HPDE6-E6E7 (cell line): ENCODE measurements around the gene PERM1.
"Not testable (repeated sequence)": the region's sequence is repeated elsewhere in the genome, so short reads cannot be mapped to it uniquely, and the experiment has no call there.

Source experiments
- DNase-seq: peaks from one replicate; pipeline ENCODE4 v3.0.0; 2011; ENCODE audit warnings: missing footprints; ENCODE audit errors: extremely low spot score

PERM1 gene

DNA sequence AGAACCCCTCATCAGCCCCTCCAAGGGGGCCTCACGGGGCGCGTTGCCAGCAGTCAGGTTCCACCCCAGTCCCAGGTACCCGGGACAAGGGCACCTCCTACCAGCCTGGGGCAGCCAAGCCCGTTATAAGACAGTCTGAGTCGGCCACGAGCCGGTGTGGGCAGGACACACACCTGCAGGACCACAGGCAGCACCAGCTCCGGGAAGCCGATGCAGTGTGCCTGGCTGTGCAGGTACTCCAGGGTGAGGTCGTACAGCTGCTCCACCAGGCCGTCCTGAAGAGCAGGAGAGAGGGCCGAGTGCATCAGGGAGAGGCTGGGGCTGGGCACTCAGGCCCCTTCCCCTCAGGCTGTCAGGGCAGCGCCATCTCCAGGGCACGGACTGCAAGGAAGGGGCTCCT is 33.9 kb downstream of the PERM1 start:
- no peak for DNase-seq

DNA sequence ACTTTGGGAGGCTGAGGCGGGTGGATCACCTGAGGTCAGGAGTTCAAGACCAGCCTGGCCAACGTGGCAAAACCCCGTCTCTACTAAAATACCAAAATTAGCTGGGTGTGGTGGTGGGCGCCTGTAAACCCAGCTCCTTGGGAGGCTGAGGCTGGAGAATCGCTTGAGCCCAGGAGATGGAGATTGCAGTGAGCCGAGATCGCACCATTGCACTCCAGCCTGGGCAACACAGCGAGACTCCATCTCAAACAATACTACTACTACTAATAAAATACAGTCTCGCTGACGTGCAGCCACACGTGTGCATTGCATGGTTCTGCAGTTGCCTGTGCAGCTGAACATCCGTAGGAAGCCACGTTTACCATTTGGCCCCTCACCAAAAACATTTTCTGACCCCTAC is 35.1 kb downstream of the PERM1 start:
- DNase-seq, result not testable (repeated sequence)

DNA sequence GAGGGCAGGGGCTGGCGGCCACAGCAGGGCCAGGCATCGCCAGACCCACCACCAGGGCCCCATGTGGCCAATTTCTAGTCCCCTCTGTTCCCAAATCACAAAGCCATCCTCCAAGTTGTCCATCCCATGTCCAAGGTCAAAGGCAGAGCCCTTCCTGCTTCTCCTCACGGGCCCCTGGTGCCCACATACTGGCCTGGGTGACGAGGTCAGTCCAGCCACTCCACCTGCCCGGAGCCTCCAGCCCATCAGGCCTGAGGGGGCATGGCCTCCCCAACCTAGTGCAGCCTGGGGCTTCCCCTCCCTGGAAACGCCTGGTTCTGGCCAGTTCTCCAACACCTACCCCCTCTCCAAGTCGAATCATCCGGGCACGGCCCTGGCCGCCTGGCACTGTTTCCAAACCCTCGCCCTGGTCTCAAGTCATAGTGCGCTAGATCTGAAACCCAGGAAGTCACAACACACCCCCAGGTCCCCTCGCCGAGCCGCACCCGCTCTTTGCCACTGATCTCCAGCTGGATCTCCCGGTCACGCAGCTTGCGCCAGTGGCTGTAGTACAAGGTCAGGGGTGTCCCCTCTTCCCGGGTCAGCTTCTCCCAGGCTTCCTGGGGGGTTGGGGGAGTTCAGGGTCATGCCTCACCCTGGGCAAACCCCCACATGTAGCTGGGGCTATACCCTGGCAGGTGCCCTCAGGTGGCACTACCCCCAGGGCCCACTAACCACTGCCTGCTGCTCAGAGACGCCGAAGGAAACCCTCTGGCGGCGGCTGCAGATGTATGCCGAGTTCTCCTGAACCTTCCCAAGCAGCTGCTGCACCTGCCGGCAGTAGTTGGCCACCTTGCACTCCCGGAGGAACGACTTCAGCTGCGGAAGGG is 36.0 kb downstream of the PERM1 start:
- DNase-seq, result no peak

DNA sequence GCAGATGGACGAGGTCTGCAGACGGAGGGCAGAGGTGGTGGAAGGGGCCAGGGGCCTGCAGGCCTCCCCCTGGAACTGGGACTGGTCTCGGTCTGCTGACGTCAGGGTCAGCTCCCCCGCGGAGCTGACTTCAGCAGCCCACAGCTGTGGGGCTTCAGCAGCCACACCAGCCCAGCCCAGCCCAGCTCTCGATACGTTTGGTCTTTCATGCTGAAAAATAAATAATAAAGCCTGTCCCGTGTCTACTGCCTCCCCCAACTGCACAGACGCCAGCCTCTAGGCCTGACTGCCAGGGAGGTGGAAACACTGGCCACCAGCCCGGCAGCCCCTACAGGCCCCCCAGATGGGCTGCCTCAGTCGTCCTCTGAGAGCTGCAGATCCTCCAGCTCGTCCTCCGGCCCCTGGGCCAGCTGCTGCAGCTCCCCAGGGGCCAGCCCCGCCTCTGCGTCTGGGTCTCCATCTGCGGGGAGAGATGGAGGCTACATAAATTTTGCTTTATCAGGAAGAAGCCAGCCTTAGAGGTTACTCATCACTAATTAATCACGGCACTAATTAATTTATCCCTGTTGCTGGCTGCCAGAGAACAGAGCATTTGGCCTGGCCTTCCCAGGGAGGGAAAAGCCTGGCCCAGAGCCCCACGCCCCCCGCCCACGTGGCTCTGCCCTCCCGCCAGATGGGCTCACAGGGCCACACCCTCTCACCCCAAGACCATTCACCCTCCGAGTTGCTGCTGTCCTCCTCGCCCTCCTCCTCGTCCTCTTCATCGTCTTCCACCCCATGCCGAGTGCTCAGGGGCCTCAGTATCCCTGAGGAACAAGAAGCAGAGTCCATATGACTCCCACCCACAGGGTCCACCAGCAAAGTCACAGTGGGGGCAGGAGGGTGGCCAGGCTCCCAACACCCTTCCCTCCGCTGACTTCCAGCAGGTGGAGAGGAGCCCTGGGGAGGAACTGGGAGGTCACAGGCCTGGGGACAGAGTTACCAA is 37.3 kb downstream of the PERM1 start:
- no peak for DNase-seq

DNA sequence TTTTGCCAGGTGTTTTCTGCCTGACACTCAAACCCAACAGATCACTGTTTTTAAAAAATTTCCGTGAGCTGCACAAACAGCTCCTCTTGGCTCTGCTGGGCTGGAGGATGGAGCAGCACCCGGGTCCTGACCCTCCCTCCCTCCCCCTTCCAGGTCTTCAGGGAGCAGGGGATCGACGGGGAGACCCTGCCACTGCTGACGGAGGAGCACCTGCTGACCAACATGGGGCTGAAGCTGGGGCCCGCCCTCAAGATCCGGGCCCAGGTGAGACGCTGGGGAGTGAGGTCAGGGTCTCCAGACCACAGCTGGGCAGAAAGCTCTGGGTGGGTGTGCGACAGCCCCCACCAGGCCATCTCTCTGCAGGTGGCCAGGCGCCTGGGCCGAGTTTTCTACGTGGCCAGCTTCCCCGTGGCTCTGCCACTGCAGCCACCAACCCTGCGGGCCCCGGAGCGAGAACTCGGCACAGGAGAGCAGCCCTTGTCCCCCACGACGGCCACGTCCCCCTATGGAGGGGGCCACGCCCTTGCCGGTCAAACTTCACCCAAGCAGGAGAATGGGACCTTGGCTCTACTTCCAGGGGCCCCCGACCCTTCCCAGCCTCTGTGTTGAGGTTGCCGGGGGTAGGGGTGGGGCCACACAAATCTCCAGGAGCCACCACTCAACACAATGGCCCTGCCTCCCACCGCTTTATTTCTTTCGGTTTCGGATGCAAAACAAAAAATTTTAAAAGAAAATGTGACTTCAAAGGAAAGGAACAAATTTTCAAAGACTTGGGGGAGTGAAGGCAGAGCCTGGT is 38.1 kb downstream of the PERM1 start:
- DNase-seq, result no peak

DNA sequence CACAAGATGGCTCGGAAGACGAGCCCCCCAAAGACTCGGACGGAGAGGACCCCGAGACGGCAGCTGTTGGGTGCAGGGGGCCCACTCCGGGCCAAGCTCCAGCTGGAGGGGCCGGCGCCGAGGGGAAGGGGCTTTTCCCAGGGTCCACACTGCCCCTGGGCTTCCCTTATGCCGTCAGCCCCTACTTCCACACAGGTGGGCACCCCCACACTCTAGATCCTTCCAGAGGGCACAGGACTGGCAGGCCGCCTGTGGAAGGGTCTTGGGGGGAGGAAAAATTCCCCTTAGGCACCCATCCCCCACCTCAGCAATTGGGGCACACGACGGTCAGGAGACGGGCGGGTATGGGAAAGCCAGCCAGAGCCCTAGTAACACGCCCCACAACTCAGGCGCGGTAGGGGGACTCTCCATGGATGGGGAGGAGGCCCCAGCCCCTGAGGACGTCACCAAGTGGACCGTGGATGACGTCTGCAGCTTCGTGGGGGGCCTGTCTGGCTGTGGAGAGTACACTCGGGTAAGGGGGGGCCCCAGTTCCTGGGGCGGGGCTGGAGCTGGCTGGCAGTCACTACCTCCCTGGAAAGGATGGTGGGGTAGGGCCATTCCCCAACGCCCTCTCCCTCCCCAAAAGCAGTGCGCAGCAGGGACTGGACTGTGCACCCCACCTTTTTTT is 38.9 kb downstream of the PERM1 start:
- no peak for DNase-seq

DNA sequence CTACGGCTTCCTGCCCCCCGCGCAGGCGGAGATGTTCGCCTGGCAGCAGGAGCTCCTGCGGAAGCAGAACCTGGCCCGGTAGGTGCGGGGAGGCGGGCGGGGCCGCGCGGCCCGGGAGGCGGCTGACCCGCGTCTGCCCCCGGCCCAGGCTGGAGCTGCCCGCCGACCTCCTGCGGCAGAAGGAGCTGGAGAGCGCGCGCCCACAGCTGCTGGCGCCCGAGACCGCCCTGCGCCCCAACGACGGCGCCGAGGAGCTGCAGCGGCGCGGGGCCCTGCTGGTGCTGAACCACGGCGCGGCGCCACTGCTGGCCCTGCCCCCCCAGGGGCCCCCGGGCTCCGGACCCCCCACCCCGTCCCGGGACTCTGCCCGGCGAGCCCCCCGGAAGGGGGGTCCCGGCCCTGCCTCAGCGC is 39.5 kb downstream of the PERM1 start:
- no peak for DNase-seq

GRCh38 chr1:941588-942383 is 40.1 kb downstream of the PERM1 start:
- peak; percentile 59 for DNase-seq

DNA sequence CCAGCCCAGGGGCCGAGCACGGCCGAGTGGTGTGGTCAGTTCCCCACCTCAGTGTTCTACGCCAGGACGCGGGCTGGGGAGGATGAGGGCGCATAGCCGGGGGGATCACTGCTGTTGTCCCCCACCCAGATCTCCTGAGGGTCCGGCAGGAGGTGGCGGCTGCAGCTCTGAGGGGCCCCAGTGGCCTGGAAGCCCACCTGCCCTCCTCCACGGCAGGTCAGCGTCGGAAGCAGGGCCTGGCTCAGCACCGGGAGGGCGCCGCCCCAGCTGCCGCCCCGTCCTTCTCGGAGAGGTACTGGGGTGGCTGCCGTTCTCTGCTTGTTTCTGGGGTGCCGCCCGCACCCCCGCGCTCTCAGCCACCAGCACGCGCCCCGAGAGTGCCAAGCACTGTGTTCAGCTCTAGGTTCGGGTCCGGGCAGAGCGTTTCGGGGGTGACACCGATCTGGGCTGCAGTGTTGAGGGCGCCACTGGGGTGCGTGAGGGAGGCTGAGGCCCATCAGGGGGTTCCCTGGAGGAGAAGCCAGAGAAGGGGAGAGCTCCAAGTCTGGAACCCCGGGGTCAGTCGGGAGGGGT is 40.8 kb downstream of the PERM1 start:
- DNase-seq, result no peak

GRCh38 chr1:940107-941014 is 41.5 kb downstream of the PERM1 start:
- peak; percentile 44 for DNase-seq

DNA sequence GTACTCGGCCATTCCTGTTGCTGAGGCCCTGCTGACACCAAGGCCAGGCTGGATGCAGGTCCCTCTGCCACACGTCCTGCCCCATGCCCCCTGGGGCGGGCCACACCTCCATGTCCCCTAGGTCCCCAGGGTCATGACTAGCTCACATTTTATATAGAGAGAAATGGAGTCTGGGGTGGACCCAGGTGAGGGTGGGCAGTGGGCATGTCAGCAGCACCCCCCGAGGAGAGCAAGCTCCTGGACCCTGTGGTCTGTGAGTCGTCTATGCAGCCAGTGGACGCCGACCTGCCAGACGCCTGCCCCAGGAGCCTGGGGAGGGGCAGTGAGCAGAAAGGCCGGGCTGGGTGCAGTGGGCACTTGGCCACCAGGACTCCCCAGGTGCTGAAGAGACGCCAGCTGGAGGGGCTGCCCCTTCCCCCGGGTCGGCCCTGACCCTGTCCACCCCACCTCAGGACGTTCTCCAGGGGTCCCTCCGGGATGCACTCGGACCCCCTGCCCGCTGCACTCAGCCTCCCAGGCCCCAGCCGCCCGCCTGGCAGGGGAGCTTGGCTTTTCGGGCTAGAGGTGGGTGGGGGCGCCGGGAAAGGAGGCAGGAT is 42.3 kb downstream of the PERM1 start:
- DNase-seq, result no peak

DNA sequence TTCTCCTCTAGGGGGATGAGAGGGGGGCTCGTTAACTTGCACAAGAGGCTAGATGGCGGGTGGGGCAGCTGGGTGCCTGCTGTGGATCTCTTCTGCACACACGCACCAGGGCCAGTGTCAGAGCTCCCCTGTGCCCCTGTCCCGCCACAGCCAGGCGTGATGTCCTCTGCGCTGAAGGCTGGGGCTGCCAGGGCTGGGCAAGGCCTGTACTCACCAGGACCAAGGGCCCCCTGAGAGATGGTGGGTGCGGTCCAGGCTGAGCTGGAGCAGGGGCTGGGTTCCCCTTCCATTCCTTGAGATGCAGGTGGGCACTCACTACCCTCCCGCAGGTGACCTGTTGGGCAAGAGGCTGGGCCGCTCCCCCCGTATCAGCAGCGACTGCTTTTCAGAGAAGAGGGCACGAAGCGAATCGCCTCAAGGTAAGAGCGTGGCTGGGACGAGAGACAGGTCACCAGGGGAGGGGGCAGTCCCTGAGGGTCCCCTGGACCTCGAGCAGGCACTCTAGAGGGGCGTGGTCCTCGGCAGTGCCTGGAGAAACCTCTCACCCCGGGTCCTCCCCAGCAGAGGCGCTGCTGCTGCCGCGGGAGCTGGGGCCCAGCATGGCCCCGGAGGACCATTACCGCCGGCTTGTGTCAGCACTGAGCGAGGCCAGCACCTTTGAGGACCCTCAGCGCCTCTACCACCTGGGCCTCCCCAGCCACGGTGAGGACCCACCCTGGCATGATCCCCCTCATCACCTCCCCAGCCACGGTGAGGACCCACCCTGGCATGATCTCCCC is 43.0 kb downstream of the PERM1 start:
- no peak for DNase-seq

DNA sequence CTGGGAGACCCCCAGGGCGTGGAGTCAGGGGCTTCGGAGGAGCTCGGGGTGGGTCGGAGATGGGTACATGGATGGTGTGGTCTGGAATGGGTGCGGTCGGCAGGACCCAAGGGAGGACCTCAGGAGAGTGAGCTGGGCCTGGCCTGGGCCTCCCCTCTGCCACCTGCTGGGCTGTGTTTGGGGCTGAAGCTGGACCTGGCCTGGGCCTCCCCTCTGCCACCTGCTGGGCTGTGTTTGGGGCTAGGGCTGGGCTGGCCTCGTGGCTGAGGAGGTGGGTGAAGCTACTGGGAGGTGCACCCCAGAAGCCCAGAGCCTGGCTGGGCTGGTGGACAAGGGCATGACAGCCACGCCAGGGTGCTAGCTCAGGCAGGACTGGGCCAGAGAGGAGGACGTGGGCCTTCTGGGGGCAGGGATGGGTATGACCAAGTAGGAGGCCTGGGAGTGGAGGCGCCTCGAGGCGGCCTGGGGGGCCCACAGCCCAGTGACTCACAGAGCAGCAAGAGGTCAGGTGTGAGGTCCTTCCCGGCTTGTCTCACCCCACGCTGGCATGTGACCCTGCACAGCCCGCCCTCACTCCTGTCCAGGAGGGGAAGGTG is 43.7 kb downstream of the PERM1 start:
- DNase-seq, result no peak

- DNase-seq, result no peak
Observed at GRCh38 chr1:937521-937920, 44.4 kb downstream of the PERM1 start.

- no peak for DNase-seq
Observed at GRCh38 chr1:936348-937264, 45.3 kb downstream of the PERM1 start.

DNA sequence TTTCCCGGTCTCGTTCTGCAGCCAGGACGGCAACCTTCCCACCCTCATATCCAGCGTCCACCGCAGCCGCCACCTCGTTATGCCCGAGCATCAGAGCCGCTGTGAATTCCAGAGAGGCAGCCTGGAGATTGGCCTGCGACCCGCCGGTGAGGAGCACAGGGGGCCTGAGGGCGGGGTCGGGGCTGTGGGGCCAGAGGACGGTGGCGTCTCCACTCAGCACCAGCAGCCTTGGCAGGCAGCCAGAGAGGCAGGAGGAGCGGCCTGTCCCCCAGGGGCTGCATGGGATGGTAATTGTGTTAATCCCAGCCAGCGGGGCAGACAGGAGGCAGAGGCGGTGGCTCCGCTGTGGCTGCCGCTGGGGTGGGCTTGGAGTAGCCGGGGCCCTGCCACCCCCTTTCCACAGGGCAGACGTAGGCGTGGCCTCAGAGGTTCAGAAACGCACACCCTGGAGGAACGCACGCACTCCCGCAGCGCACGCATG is 46.1 kb downstream of the PERM1 start:
- DNase-seq, result no peak
